DND-41 (cell line): ENCODE results near the gene RNF157.

Experiments
- EZH2 ChIP-seq: IDR thresholded peaks from 3 replicates; pipeline ENCODE4 v1.6.1; 2012; ENCODE audit warnings: borderline replicate concordance, low read depth, mild to moderate bottlenecking, moderate library complexity, low read length, inconsistent platforms; ENCODE audit not compliant: severe bottlenecking
- TF ChIP-seq, protein P1 (sequence below): IDR thresholded peaks from 2 replicates; pipeline ENCODE4 v1.5.1; 2012; ENCODE audit warnings: borderline replicate concordance, low read length, moderate library complexity, mild to moderate bottlenecking; ENCODE audit not compliant: poor library complexity, severe bottlenecking; ENCODE audit errors: extremely low read depth

DNA sequence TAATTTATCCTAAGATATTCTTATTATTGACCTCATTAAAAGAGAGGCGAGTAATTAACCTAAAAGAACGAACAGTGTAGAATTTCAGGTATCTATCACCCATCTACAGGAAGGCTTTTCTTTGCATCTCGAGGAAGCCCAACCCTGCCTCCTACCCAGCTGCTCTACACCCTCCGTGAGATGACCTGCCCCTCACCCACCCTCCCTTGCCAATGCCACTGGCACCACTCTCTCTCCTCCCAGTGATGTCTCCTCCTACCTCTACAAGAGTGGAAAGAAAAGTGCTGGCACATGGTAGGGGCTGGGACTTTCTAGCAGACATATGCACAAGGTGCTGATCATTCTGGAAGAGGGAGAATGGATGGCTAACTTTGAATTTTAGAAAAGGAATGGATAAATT, 76.4 kb downstream of the RNF157 start:
- TF ChIP-seq, protein P1, sequence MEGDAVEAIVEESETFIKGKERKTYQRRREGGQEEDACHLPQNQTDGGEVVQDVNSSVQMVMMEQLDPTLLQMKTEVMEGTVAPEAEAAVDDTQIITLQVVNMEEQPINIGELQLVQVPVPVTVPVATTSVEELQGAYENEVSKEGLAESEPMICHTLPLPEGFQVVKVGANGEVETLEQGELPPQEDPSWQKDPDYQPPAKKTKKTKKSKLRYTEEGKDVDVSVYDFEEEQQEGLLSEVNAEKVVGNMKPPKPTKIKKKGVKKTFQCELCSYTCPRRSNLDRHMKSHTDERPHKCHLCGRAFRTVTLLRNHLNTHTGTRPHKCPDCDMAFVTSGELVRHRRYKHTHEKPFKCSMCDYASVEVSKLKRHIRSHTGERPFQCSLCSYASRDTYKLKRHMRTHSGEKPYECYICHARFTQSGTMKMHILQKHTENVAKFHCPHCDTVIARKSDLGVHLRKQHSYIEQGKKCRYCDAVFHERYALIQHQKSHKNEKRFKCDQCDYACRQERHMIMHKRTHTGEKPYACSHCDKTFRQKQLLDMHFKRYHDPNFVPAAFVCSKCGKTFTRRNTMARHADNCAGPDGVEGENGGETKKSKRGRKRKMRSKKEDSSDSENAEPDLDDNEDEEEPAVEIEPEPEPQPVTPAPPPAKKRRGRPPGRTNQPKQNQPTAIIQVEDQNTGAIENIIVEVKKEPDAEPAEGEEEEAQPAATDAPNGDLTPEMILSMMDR, result no peak
- no peak for TF ChIP-seq EZH2
